ENCODE results near the gene COPS8. TPM values are rescaled to one million over a fixed set of nuclear protein-coding genes. Genes with fewer than 3 reads are reported as not detected.

COPS8 gene
- total RNA-seq, 2 donors from 2014 or later = 106 to 162 TPM

DNA sequence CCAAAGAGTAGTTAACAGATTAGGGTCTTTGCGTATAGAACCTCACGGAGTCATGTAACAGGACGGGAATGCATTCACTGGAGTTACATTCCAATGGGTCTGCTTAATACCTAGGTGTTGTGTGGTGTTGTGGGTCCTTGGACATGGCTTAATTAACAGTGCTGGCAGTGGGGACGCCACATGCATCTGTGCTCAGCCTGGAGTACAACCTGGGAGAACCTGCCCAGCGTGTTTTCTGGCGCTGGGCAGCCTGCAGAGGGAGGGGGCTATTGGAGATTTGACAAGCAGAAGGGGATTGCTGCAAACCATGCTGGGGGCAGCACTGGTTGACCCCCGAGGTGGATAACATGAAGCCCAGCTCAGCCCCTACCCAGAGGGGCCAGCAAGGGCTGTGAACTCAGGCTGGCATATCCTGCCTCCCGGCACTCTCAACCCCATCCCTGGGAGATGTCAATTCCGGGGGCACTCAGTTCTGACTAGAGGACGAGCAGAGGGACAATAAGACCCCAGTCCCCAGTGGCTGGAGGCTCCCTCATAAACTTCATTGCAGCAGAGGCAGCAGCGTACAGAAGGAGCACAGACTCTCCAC lies 29.3 kb upstream of the COPS8 start:
- Histone ChIP-seq H3K27me3 (no peaks in the 10 kb centered on the region), H3K4me1 (peaks cover 0 to 8% of the 10 kb centered on the region in 2 donors), H3K9me3 (no peaks in the 10 kb centered on the region), H3K36me3 (no peaks in the 10 kb centered on the region), H3K27ac (no peak overlapping the region), H3K4me3 (no peak overlapping the region)
- TF ChIP-seq CTCF (IDR thresholded peaks at IDR 0.05) = no peak
- DNase-seq (ENCODE audit: low spot score) = no peak

- Histone ChIP-seq H3K4me1 (peaks cover 0 to 8% of the 10 kb centered on the region in 2 donors), H3K36me3 (no peaks in the 10 kb centered on the region), H3K9me3 (no peaks in the 10 kb centered on the region), H3K27me3 (no peaks in the 10 kb centered on the region), H3K4me3 (no peak overlapping the region), H3K27ac (no peak overlapping the region)
- no peak for DNase-seq (ENCODE audit: low spot score)
- TF ChIP-seq CTCF (IDR thresholded peaks at IDR 0.05) = no peak
These were observed 28.6 kb upstream of the COPS8 start for GRCh38 chr2:237057107-237057506.

DNA sequence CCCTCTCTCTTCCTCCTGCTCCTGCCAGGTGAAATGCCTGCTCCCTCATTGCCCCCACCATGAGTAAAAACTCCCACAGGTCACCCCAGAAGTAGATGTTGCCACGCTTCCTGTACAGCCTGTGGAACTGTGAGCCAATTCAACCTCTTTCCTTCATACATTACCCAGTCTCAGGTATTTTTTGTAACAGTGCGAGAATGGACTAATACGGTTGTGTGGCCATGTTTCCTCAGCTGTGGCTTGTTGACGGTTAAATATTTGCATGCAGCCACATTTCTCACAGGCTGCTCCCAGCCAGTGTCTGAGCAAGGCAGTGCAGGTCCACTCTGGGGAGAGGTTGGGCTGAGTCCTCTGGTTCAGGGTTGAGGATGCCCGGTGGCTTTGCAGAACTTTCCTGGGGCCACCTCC lies 27.8 kb upstream of the COPS8 start:
- Histone ChIP-seq H3K27me3 (no peaks in the 10 kb centered on the region), H3K4me1 (peaks cover 0 to 8% of the 10 kb centered on the region in 2 donors), H3K36me3 (no peaks in the 10 kb centered on the region), H3K9me3 (no peaks in the 10 kb centered on the region), H3K27ac (no peak overlapping the region), H3K4me3 (no peak overlapping the region)
- no peak for DNase-seq (ENCODE audit: low spot score)
- no peak for TF ChIP-seq CTCF (IDR thresholded peaks at IDR 0.05)

GRCh38 chr2:237058423-237058822 lies 27.3 kb upstream of the COPS8 start:
- no peaks in the 10 kb centered on the region for H3K9me3 ChIP-seq
- no peak overlapping the region for H3K27ac ChIP-seq
- H3K27me3 ChIP-seq = no peaks in the 10 kb centered on the region
- no peaks in the 10 kb centered on the region for H3K36me3 ChIP-seq
- H3K4me3 ChIP-seq = no peak overlapping the region
- TF ChIP-seq CTCF (IDR thresholded peaks at IDR 0.05) = no peak
- H3K4me1 ChIP-seq = peaks cover 0 to 8% of the 10 kb centered on the region in 2 donors
- no peak for DNase-seq (ENCODE audit: low spot score)

- DNase-seq (ENCODE audit: low spot score) = no peak
- no peak overlapping the region for H3K4me3 ChIP-seq
- H3K27ac ChIP-seq = no peak overlapping the region
- no peaks in the 10 kb centered on the region for H3K36me3 ChIP-seq
- H3K27me3 ChIP-seq = no peaks in the 10 kb centered on the region
- no peaks in the 10 kb centered on the region for H3K9me3 ChIP-seq
- peaks cover 0 to 8% of the 10 kb centered on the region in 2 donors for H3K4me1 ChIP-seq
- TF ChIP-seq CTCF (IDR thresholded peaks at IDR 0.05) = no peak
These were observed 26.4 kb upstream of the COPS8 start for GRCh38 chr2:237059155-237059875.

Measured in right atrium auricular region (tissue), 2 donors.